NCI-H82 treated with DMSO at 0.1 percent for 48 hours (cell line): ENCODE results near the gene SLC25A45.
"Not testable (repeated sequence)": the region's sequence is repeated elsewhere in the genome, so short reads cannot be mapped to it uniquely, and the experiment has no call there.

Experiments
- DNase-seq: peaks from one replicate; lab custom pipeline; 2025; ENCODE audit not compliant: unreplicated experiment; lab: John Stamatoyannopoulos, UW

SLC25A45 gene

DNA sequence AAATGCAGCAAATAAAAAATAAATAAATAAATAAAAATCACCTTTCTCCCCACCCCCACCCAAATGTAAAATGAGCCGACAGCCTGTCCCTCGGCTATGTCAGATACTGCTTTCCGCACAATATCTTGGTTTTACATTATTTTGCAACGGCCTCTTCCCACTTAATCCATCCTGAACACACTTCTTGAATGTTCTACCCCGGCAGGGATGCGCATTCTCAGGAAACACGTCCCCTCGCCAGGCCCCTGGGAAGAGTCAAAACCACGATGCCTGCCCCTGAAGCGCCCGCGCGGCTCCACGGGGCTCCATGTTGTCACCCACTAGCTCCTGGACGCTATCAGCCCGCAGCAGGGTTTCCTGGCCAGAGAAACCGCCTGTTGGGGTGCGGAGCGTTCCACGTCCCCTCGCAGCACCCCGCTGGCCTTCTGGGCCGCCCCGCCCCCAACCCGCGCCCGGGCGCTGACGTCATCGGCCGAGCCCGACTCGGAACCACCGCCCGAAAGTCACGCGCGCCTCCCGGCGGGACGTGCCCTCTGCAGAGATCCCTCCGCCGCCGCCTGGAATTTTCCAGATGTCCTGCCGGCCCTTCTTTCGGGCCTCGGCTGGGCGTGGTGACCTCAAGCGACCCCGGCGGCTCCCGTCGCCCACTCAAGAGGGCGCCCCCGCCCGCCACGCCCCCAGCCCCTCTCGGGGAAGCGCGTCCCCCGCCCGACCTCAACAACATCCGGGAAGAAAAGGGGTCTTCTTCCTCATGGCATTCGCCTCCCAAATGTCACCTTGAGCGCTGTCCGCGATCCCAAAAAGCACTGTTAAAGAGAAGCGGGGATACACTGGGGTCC, 39.6 kb upstream of the SLC25A45 start:
- DNase-seq = peak; percentile 51

GRCh38 chr11:65420979-65421793, 38.7 kb upstream of the SLC25A45 start:
- no peak for DNase-seq

GRCh38 chr11:65420506-65420905, 38.1 kb upstream of the SLC25A45 start:
- DNase-seq = no peak

DNA sequence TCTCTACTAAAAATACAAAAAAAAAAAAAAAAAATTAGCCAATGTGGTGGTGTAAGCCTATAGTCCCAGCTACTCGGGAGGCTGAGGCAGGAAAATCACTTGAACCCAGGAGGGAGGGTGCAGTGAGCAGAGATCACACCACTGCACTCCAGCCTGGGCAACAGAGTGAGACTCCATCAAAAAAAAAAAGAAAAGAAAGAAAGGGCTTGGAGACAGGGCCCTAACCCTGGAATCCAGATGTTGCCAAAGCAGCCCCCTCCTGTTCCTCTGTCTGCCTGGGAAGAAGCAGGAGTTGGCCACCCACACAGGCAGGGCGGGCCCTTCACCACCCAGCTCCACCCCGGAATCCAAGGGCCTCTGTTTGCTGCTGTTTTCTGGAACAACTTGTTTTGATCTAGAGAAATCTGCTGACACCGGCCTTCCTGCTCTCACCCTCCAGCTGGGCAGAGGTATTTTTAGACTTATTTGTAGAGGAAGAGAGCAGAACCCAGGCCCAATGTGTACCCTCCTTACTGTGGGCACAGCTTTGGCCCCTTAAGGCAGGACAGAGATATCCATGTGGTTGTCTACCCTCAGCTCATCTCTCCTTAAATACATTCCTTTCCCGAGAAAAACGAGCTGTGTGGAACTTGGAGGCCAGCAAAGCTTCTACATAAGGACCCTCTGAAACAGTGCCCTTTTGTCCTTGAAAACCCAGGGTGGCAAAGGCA, 37.5 kb upstream of the SLC25A45 start:
- no peak for DNase-seq

DNA sequence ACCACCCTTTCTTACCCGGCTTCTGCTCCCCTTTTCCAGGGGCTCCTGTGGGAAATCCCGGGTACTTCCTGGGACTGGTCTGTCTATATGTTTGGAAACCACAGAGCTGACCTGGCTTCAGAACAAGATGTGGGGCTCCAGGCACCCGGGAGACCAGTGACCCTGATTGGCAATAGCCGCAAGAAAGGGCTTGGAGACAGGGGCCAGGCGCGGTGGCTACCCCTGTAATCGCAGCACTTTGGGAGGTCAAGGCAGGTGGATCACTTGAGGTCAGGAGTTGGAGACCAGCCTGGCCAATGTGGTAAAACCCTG, 37.0 kb upstream of the SLC25A45 start:
- no peak for DNase-seq

DNA sequence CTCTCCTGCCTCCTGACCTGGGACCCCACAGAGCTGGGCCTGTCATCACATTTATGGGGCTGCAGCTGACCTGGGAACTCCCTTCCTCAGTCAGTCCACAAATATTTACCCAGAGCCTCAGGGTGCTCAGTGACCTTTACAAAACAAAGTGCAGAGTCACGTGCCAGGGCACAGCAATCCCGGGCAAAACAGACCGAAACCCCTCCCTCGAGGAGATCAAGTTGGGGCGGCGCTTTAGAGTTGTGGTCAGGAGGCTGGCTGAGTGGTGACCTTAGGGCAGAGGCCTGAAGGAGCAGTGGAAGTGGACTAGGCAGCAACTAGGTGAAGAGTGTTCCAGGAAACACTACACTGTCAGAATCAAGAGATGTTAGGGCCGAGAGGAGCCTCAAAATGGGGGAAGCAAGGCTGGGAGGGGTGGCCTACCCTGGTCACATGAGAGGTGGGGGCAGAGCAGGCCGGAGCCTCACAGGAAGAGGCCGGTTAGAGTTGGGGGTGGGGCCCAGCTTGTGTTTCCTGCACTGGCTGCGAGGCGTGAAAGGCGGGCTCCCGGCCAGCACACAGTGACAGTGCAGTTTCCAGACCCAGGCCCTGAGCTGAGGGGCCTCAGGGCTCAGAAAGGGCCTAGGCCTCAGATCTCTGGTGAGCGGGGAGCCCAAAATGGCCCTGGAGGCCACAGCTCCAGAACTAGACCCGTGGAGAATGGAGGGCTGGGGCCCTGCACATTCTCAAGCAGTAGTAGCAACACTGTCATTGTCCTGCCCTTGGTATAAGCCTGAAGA, 36.4 kb upstream of the SLC25A45 start:
- peak; percentile 35 for DNase-seq

- no peak for DNase-seq
Measured at GRCh38 chr11:65418431-65418680, 35.9 kb upstream of the SLC25A45 start.

DNA sequence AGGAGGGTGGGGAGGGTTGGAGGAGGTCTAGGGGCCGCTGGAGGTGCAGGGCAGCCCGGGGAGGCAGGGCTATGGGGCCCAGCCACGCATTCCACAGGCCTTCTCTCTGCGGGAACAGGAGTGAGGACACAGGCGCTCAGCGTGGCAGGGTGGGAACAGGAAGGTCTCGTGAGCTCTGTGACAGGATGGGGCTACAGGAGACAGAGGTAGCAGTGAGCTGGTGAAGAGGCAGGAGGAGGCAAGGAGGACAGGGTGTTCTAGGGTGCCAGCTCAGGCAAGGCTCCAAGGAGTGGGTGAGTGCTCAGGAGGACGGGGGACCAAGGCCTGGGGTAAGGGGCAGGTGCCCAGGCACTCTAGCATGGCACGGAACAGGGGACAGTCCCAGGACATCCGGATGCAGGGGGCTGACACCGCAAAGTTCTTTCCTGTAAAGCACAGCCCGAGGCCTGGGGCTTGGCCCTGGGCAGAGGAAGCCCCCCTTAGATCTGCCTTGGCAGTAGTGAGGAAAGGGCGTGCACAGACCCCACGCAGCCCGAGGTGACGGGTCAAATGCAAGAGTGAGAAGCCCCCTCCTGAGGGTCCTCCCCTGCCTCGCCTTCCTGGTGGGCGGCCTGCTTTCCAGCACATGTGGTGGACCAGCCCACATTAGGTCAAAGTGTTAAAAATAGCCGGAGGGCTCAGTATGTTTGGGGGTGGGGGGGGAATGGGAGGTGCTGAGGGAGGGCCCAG, 35.4 kb upstream of the SLC25A45 start:
- DNase-seq = no peak

GRCh38 chr11:65416841-65417701, 34.6 kb upstream of the SLC25A45 start:
- DNase-seq = no peak

- no peak for DNase-seq
Measured at GRCh38 chr11:65416341-65416824, 33.9 kb upstream of the SLC25A45 start.

GRCh38 chr11:65415499-65416340, 33.3 kb upstream of the SLC25A45 start:
- DNase-seq = no peak

DNA sequence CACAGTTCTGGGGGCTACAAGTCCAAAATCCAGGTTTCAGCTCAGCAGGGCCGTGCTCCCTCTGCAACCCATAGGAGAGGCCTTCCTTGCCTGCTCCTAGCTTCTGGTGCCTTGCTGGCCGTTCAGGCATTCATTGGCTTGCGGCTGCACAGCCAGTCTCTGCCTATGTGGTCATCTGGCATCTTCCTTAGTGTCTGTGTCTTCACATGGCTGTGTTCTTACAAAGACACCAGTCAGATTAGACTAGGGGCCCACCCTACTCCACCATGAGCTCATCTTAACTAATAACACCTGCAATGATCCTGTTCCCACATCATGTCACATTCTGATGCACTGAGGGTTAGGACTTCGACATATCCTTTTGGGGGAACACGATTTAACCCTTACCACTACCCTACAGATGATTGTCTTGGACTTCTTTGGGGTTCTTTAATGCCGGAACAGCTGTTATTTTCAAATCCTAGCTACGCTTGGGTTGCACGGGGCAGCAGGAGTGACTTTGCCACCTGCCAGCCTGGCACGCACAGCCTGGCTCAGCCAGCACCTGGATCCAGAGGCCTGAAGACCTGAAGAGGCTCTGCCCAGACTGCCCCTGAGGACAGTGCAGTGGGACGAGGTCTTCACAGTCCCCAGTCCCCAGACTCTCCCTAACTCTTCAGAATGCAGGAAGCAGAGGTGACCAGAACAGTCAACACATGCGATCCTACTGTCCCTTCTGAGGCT, 32.5 kb upstream of the SLC25A45 start:
- DNase-seq = no peak

DNA sequence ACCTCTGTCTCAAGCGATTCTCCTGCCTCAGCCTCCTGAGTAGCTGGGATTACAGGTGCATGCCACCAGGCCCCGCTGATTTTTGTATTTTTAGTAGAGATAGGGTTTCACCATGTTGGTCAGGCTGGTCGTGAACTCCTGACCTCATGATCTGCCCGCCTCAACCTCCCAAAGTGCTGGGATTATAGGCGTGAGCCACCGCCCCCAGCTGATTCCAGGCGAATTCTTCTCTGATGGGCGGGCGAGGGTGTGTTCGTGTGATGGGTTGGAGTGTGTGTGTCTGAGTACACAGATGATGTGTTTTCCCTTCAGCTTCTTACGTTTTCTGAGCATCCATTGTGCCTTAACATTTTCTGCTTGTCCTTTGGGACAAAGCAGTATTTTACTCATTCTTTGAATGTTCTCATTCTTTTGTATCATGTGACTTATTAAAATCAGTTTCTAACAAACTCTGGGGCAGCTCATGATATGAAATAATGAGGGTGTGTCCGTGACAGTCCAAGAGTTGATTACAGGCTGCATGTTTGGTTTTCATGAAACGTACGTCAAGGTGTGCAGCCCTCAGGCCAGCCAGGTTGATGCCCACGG, 30.7 kb upstream of the SLC25A45 start:
- DNase-seq = not testable (repeated sequence)

- no peak for DNase-seq
Measured at GRCh38 chr11:65412271-65413076, 30.0 kb upstream of the SLC25A45 start.

GRCh38 chr11:65411681-65412070, 29.2 kb upstream of the SLC25A45 start:
- DNase-seq = no peak

DNA sequence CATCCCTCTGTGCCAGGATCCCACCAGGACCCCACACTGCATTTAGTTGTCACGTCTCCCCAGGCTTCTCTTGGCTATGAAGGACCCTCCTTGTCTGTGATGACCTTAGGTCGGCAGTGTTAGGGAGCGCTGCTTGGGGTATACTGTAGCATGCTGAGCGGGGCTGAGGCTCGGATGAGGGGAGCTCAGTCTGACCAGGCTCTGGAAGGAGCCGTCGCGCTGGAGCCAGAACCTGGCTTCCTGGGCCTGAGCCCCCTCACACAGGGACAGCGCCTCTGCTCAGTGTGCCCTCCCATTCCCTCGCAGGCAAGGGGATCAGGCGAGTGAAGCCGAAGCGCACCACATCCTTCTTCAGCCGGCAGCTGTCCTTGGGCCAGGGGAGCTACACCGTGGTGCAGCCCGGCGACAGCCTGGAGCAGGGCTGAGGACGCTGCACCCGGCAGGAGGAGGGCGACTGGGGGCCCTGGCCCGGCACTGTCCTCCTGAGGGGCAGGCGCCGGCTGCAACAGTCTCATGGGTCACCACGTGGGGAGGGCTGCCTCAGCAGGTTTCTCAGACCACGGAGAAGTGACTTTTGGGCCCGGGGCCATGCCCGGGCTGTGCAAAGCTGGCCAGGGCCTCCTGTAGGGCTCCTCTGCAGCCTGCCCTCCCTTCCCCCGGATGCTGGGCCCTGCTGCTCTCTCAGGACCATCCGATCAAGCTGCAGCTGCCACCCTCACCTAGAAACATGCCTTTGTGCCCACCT, 28.7 kb upstream of the SLC25A45 start:
- DNase-seq = no peak
